CD4-positive, alpha-beta T cell treated with Interleukin-15 for 1 hour (primary cell): ENCODE results near the gene SBF2.
"Not testable (repeated sequence)": the region's sequence is repeated elsewhere in the genome, so short reads cannot be mapped to it uniquely, and the experiment has no call there.

Experiments used
- DNase-seq: peaks from one replicate; pipeline ENCODE4 v3.0.0-alpha.2; 2020

SBF2 gene

GRCh38 chr11:10263929-10264328, 30.1 kb downstream of the SBF2 start:
- no peak for DNase-seq

- no peak for DNase-seq
These were observed 32.2 kb downstream of the SBF2 start for GRCh38 chr11:10261821-10262220.

DNA sequence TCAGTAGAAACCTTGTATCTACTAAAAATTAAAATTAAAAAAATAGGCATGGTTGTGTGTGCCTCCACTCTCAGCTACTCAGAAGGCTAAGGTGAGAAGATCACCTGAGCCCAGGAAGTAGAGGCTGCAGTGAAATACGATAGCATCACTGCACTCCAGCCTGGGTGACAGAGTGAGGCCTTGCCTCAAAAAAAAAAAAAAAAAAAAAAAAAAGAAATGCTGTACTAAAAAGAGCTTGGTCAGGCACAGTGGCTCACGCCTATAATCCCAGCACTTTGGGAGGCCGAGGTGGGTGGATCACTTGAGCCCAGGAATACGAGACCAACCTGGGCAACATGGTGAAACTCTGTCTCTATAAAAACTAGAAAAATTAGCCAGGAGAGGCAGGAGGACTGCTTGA, 36.5 kb downstream of the SBF2 start:
- no peak for DNase-seq

DNA sequence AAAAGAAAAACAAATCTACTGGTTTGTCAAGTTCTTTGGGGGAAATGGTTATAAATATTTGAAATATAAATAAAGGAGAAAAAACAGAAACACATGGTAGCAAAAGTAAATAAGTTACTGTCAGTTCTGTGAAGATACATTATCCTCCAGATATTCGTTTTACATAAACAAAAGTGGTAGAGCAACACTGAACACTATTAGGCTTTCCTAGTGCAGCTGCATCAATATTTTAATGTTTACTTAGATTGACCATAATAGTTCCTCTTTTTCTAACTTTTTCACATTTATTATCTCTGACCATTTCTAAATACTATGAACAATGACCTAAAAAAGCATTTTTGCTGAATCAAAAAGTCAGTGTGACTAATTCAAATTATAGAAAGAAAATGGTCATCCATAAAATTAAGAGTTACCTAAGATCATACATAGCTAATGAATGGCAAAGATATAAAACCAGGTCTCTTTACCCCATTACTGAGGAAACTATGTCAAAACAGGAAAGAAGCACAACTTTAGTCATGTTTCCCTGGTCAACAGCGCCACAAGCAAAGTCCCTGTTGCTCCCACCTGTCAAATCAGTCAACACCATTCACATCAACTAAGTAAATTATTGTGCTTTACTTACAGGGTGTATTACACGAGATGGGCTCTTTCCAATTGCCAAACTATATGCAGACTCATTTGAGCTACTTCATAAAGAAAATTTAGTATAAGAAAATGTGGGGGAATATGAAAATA, 38.5 kb downstream of the SBF2 start:
- no peak for DNase-seq

DNA sequence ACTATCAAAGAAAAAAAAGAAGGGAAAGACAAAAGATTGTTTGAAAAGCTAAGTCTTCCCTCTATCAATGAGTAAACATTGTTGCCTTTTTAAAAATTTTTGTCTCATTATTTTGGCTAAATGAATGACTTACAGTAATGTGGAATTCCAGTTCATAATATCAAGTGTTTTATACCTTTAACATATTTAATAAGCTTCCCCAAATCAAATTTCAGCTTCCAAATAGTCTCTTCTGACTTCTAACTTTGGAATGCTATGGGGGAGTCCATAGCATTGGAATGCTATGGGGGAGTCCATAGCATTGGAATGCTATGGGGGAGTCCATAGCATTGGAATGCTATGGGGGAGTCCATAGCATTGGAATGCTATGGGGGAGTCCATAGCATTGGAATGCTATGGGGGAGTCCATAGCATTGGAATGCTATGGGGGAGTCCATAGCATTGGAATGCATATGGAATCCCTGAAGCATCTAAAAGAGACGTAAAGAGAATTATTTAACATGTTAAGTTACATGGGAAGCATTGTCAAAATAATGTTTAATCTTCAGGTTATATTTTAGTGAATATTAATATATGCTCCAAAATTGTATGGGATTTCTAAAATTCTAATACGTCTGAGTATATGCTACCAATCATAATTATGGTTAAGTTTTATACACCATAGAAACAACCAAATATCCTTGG, 44.4 kb downstream of the SBF2 start:
- not testable (repeated sequence) for DNase-seq

GRCh38 chr11:10247011-10247410, 47.0 kb downstream of the SBF2 start:
- no peak for DNase-seq

DNA sequence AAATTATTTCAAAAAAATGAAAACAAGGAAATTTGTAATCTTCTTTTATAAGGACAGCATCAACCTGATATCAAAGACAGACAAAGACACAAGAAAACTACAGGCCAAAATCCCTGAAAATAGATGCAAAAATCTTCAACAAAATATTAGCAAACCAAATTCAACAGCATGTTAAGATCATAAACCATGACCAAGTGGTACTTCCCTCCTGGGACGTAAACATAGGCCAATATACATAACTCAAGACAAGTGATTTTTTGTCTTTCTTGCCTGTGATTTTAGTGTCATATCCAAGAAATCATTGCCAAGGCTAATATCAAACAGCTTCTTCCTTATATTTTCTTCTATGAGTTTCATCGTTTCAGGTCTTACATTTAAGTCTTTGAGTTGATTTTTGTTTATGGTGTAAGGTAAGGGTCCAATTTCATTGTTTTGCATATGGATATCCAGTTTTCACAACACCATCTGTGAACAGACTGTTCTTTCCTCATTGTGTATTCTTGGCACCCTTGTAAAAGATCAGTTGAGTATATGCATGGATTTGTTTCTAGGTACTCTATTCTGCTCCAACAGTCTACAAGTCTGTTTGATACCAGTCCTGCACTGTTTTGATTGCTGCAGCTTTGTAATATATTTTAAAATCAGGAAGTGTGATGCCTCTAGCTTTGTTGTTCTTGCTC, 50.0 kb downstream of the SBF2 start:
- no peak for DNase-seq

- no peak for DNase-seq
These were observed 57.2 kb downstream of the SBF2 start for GRCh38 chr11:10236840-10237239.

DNA sequence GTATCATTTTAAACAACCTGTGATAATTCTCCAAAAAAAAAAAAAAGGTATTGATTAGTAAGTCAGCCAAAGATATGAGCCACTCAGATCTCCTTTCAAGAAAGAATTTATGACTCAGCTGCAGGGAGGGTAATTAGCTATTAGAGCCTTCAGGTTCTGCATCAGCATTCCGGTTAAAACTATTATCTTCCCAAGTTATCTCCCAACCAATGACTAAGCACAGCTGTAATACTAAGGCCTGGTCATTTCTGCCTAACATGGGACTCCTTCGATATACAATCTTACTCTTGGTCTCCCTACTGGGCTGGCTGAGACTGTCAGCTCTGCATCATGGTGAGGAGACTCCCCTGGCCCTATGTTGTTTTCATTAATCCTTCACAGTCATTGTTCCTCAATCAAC, 60.4 kb downstream of the SBF2 start:
- DNase-seq: no peak

DNA sequence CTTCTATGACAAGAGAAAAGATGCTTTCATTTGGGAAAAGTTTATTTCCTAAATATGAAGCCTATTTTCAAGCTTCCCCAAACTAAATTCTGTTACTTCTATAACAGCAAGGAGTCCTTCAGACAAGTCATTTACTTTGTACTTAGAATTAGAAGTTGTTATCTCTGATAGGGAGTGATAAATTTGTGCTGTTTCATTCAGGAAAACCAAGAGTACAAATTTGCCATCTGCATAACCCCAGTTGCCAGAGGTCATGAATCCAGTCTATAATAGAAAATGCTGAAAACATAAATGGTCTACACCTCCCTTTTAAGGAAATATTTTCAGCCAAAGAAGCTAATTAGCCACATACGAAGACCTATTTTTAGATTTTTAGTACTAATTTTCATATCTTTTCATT, 61.3 kb downstream of the SBF2 start:
- no peak for DNase-seq

DNA sequence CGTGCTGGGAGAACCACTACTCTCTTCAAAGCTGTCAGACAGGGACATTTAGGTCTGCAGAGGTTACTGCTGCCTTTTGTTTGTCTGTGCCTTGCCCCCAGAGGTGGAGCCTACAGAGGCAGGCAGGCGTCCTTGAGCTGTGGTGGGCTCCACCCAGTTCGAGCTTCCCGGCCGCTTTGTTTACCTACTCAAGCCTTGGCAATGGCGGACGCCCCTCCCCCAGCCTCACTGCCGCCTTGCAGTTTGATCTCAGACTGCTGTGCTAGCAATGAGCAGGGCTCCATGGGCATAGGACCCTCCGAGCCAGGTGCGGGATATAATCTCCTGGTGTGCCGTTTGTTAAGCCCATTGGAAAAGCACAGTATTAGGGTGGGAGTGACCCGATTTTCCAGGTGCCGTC, 62.2 kb downstream of the SBF2 start:
- not testable (repeated sequence) for DNase-seq

GRCh38 chr11:10225553-10225952, 68.5 kb downstream of the SBF2 start:
- no peak for DNase-seq

- no peak for DNase-seq
These were observed 71.6 kb downstream of the SBF2 start for GRCh38 chr11:10222399-10222798.

DNA sequence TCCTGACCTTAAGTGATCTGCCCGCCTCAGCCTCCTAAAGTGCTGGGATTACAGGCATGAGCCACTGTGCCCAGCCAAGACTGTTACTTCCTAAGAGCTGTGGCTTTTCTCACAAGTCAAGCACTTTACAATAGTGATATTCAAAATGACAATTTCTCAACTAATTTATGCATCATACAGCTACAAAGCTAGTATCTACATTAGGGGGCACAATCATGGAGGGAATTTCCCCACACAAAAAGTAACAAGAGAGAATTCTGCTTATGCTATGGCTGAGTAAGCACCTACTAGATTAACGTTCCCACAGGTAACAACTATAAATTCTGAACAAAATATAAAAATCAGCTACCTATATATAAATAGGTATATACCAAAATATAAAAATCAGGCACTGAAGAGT, 72.7 kb downstream of the SBF2 start:
- no peak for DNase-seq

- no peak for DNase-seq
These were observed 82.5 kb downstream of the SBF2 start for GRCh38 chr11:10211470-10211869.

- DNase-seq: no peak
These were observed 84.7 kb downstream of the SBF2 start for GRCh38 chr11:10209326-10209725.

- DNase-seq: no peak
These were observed 85.9 kb downstream of the SBF2 start for GRCh38 chr11:10208131-10208575.

GRCh38 chr11:10205928-10206327, 88.1 kb downstream of the SBF2 start:
- no peak for DNase-seq

DNA sequence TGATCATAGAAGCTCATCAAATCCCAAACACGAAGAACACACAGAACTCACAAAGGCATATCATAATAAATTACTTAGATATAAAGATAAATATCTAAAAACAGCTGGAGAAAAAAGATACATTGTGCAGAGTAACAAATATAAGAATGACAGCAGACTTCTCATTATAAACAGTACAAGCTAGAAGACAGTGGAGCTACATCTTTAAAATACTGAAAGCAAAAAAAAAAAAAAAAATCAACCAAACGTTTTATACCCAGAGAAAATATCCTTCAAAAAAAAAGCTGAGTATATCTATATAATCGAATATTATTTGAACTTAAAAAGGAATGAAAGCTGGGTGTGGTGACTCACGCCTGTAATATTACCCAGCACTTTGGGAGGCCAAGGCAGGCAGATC, 90.0 kb downstream of the SBF2 start:
- no peak for DNase-seq

- DNase-seq: no peak
These were observed 92.7 kb downstream of the SBF2 start for GRCh38 chr11:10201343-10201742.

DNA sequence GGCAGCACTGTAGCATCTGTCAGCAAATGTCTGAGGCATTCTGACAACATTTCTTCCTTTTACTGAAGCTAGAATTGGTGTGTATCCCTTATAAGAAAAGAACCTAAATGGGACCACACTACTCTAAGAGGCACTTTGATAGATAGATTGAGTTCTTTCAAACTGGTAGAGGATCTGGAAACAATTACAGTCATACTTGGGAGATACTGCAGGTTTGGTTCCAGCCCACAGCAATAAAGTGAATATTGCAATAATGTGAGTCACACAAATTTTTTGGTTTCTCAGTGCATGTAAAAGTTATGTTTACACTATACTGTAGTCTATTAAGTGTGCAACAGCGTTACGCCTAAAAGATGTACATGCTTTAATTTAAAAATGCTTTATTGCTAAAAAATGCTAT, 96.9 kb downstream of the SBF2 start:
- DNase-seq: no peak

GRCh38 chr11:10192036-10192435, 102.0 kb downstream of the SBF2 start:
- DNase-seq: no peak

GRCh38 chr11:10181811-10182210, 112.2 kb downstream of the SBF2 start:
- no peak for DNase-seq

GRCh38 chr11:10164621-10165020, 129.4 kb downstream of the SBF2 start:
- DNase-seq: no peak
